SIG-M5 (cell line): ENCODE results near the gene MED23.

Experiments
- DNase-seq: peaks from one replicate; lab custom pipeline; 2025; lab: John Stamatoyannopoulos, UW

Gene MED23

DNA sequence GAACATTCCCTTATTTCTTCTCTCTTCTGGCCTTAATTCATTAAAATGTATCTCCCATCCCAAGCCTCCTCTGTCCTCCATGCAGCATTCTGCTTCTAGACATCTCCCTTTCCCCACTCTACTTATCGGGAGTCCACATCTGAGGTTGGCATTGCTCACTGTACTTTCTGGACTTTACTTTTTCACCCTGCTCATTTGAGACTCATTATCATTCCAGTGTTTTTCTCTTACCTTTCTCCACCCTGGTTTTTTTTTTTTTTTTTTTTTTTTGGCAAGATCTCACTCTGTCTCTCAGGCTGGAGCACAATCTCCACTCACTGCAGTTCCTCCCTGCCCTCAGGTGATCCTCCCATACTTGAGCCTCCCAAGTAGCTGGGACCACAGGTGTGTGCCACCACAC lies 13.5 kb upstream of the MED23 start:
- DNase-seq: no peak

DNA sequence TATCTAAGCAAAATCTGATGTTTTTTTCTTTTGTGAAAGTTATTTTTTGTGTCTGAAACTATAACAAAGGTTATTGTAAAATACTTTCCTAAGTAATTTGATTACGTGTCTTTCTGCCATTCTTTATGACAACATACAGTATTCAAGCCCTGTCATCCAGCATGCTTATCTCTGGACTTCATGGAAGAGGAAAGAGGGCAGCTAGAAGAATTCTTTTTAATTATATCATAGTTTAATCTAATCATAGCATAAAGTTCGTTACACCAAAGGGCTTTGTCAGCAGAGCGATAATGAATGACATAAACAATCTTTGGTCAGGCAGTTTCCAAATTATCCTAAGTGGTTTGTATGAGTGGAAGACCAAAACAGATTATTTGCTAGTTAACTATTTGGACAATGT lies 12.5 kb upstream of the MED23 start:
- DNase-seq: no peak

- no peak for DNase-seq
These were observed 12.1 kb upstream of the MED23 start for GRCh38 chr6:131640100-131640499.

- no peak for DNase-seq
These were observed 10.0 kb upstream of the MED23 start for GRCh38 chr6:131638013-131638412.

- DNase-seq: no peak
These were observed 9.1 kb upstream of the MED23 start, which contains the start of gene ENPP3 for GRCh38 chr6:131636880-131637792. Gene ENPP3, plus strand, starts transcription at chr6:131637302. Its CDS starts 83 bp downstream, at chr6:131637385.

- DNase-seq: no peak
These were observed 7.6 kb upstream of the MED23 start for GRCh38 chr6:131635384-131636340.

- no peak for DNase-seq
These were observed 3.7 kb upstream of the MED23 start for GRCh38 chr6:131631625-131632289.

DNA sequence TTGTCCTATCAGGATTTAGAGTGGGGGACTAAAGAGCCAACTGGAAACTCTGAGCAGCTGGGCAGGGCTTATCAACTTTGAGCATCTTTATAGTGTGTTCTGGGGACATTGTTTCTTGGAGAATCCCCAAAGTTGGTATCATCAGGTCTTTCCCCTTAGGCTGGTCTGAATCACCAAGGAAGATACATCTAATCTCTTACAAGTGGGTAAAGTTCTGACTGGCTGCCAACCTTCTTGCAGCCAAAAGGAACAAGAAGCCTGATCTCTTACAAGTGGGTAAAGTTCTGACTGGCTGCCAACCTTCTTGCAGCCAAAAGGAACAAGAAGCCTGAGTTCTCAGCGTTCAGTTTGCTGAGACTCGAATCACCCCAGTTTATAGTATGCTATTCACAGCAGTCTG lies 1.6 kb upstream of the MED23 start:
- DNase-seq: no peak

DNA sequence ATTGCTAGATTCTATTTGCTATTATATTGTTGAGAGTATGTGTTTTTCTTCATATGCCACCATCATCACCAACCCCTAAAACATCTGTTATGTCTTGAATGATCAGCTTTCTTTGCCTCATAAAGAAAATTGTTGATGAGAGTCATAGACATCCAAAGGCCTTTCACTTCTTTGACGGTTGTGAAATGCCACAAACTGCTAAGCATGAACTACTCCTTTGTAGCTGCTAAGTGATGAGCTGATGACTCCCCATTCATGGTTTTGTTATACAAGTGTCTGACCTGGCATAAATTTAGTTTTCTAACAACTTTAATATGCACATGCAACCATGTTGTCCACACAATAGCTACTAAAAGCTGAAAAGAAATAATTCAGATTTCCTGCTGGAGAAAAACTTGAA lies 684 bp upstream of the MED23 start:
- no peak for DNase-seq

- DNase-seq: no peak
These were observed 12.8 kb downstream of the MED23 start for GRCh38 chr6:131615275-131615674.

DNA sequence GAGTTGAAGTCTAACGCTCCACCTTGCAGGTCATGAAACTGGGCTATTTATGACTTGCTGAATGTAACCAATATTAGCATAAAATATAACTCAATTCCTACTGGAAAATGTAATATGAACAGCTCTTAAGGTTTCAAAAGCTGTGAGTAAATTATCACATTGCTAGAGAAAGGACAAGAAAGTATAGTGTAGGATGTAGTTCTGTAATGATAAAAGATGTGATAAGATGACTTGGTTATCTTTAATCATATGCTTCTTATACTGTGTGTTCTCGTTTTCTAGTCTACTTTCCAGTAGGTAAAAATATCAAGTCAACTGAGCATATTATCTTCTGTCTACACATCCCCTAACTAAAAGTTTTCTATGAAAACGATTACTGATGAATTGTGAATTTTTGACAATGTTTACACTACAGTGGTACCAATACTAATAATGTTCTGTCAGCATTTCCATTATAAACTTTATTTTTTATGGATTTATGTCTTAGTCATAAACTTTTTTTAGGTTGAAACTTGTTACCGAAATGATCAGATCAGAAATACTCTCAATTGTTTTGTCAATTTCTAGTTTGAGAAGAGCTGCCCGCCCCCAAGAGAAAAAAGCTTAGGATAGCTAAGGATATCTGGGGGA lies 14.6 kb downstream of the MED23 start:
- no peak for DNase-seq

- DNase-seq: no peak
These were observed 25.2 kb downstream of the MED23 start for GRCh38 chr6:131602781-131603312.

DNA sequence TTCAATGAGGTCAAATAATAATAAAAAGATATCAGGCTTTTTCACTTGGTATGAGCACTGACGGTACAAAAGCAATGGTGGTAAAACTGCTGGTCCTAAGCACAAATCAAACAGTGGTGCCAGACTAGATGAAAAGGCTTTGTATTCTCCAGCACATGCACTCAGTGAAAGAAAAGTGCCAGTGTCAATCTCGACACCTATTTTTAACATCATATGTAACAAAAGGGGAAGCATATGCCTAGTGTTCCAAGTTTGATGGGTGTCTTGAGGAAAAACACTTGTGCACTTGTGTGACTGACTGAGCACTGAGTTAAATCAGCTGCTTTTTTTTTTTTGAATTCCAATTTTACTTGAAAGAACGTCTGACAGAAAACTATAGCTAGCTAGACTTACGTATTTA lies 27.3 kb downstream of the MED23 start:
- DNase-seq: no peak

- DNase-seq: no peak
These were observed 30.6 kb downstream of the MED23 start for GRCh38 chr6:131597446-131597845.

DNA sequence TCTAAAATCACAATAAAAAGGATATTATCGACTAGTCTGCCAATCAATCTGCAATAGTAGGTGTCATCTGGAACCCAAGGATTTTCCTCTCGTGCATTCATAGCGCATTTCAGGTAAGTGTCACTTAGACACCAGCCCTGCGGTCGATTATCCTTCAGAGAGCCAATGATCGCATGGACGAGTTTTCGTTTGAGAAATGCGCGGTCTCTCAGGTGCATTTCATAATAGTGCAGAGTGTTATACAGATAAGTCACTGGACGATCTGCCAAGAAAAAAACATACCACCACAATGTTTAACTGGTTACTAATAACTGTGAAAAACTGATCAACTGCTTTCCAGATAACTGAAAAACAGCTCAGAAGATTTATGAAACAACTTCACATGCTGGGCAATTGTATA lies 34.0 kb downstream of the MED23 start:
- DNase-seq: no peak

DNA sequence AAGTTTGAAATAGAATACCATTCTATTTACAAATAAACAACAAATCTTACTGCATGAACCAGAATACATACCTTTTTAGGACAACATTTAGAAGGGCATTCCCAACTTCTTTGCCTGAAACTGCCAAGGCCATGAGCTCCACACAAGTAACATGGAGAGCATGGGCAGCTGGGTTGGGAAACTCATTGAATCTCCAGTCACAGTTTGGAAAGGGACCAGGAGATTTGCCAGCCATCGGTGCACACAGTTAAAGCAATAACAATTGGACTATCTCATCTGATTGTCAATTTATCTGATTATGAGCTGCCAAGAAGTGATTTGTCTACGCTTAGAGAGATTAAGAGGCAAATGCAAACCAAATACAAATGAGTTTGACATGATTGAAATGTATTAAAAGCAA lies 35.1 kb downstream of the MED23 start:
- DNase-seq: no peak

DNA sequence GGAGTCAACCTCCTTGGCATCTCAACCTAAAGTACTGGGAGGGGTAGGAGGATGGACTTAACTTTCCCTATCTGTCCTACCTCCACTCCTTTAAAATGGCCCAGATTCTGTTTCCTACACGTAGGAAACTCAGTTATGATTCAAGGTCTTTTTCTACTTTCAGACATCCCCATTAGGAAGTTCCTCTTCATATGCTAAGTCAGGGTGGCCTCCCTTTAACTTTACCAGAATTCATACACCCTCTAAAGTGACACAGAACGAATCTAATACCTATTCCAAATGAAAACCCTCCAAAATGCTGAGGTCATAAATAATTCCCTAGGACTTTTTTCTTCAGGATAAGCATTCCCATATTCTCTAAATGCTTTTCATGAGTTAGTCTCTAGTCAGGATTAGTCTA lies 39.4 kb downstream of the MED23 start:
- DNase-seq: no peak

DNA sequence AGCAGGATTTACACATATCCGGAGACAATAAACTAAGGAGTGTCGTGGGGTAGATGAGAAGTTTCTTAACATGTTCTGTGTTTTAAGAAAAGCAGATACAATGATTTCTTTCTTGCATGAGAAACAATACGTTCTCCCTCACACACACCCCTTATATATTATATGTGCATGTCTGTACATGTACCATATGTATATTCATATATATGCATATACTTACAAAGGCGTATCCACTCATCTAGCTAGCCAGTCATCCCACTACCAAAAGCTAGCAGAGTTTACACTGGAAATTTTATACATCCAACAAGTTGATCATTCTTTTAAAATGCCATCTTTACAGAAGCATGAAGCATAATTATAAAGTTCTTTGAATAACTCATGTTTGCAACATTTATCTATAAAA lies 40.1 kb downstream of the MED23 start:
- no peak for DNase-seq

GRCh38 chr6:131586543-131586942 lies 41.5 kb downstream of the MED23 start:
- no peak for DNase-seq

DNA sequence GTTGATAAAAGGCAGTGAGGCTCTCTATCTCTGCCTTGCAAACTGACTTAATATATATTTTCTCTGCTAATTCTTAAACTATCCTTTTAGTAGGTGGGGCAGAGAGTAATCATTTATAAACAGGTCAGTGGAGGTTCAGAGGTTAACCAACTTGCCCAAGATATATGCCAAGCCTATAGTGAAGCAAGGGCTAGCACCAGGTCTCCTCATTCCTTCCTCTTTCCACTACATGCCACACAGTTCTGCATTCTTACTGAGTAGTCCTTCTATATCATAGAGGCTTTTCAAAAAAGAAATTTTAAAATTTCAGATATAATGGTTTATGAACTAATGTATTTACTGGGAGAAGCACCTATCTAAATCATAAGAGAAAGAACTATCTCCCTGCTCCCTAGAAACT lies 46.5 kb downstream of the MED23 start:
- DNase-seq: no peak

GRCh38 chr6:131575834-131576478 lies 52.1 kb downstream of the MED23 start:
- DNase-seq: peak; percentile 32
